ENCODE results near the gene HDHD3. TPM values are rescaled to one million over a fixed set of nuclear protein-coding genes. Genes with fewer than 3 reads are reported as not detected.
"Not testable (repeated sequence)": the region's sequence is repeated elsewhere in the genome, so short reads cannot be mapped to it uniquely, and the experiment has no call there.

The HDHD3 gene
- total RNA-seq, 1 donor: 7.3 TPM

DNA sequence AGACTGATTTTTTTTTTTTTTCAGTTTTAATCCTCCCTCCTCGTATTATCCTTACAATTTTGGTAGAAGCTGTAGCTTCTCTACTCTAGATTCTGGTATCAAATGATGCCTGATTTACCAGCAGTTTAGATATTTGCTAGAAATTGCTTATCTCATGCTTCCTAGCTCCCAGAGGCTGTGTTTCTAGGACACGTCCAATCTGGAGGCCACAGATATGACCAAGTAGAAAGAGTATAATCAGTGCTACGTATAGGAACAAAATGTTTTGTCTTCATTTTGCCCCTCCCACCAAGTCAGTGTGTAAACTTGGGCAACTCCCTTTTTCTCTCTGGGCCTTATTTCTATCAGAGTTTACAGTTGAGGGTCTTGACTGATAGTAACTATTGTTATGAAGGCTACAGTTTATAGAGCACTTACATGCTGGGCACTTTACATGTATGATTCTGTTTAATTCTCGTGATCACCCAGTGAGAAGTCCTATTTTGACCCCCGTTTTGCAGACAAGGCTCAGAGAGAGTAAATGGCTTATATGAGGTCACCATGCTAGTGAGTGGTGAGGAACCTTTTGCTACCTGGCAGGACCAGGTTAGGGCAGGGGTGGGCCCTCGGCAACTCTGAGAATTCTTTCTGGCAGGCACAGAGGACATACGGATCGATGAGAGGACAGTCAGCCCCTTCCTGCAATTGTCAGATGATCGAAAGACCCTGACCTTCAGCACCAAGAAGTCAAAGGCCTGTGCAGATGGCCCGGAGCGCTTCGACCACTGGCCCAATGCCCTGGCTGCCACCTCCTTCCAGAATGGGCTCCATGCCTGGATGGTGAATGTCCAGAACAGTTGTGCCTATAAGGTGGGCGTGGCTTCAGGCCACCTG, 7.6 kb downstream of the HDHD3 start:
- no peak for DNase-seq (ENCODE audit: low read depth)
- TF ChIP-seq, protein P1, sequence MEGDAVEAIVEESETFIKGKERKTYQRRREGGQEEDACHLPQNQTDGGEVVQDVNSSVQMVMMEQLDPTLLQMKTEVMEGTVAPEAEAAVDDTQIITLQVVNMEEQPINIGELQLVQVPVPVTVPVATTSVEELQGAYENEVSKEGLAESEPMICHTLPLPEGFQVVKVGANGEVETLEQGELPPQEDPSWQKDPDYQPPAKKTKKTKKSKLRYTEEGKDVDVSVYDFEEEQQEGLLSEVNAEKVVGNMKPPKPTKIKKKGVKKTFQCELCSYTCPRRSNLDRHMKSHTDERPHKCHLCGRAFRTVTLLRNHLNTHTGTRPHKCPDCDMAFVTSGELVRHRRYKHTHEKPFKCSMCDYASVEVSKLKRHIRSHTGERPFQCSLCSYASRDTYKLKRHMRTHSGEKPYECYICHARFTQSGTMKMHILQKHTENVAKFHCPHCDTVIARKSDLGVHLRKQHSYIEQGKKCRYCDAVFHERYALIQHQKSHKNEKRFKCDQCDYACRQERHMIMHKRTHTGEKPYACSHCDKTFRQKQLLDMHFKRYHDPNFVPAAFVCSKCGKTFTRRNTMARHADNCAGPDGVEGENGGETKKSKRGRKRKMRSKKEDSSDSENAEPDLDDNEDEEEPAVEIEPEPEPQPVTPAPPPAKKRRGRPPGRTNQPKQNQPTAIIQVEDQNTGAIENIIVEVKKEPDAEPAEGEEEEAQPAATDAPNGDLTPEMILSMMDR (IDR thresholded peaks at IDR 0.05; ENCODE audit: insufficient read depth, low read depth, low read length): no peak
- H3K4me3 ChIP-seq (ENCODE audit: low read depth, low read length): no peak overlapping the region

DNA sequence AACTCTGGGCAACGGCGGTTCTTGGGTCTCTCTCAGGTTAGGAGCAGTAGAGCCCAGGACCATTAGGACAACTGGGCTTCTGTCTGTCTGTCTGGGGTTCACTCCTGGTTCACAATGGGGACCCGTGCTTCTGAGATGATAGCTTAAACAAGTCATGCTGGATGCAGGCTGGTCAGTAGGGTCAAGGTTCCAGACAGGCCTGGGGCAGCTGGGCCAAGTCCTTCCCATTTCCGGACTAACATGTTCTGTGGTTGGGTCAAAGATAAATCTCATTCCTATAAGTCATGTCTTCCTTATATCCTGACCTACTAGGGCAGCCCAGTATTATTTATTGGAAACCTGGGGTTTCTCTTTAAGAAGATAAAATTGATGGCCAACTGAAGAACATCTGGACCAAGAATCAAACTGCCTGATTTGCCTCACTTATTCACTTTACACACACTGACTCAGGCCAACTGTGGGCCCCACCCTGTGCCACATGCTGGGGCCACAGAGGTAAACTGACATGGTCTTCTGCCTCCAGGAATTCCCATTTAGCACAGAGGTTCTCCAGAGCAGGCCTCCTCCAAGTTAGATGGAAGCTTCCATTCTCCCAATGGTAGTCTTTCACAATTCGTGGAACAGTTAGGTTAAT, 8.3 kb downstream of the HDHD3 start:
- no peak for DNase-seq (ENCODE audit: low read depth)
- TF ChIP-seq, protein P1 (IDR thresholded peaks at IDR 0.05; ENCODE audit: insufficient read depth, low read depth, low read length): no peak
- H3K4me3 ChIP-seq (ENCODE audit: low read depth, low read length): no peak overlapping the region

DNA sequence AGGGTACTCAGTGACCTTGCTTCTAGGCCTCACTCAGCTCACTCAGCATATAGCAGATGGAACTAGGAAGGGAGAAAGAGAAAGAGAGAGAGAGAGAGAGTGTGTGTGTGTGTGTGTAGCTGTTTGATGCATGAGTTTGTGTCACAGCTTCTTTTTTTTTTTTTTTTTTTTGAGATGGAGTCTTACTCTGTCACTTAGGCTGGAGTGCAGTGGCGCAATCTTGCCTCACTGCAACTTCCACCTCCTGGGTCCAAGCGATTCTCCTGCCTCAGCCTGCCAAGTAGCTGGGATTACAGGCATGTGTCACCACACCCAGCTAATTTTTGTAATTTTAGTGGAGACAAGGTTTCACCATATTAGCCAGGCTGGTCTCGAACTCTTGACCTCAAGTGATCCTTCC, 11.1 kb downstream of the HDHD3 start:
- not testable (repeated sequence) for DNase-seq (ENCODE audit: low read depth); H3K4me3 ChIP-seq (ENCODE audit: low read depth, low read length)

DNA sequence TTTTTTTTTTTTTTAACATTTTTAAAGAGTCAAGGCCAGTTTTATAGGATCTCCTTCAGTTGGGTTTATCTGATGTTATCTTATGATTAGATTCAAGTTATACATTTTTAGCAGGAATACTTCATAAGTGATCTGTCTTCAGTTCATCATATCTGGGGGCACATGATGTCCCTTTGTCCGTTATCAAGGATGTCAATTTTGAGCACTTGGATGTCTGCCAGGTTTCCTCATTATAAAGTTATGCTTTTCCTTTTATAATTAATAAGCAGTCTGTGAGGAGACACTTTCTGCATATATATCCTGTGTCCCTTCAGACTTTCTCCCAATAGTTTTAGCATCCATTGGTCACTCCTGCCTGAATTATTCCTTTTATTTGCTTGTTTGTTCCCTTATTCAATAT, 11.8 kb downstream of the HDHD3 start:
- no peak for DNase-seq (ENCODE audit: low read depth)
- no peak overlapping the region for H3K4me3 ChIP-seq (ENCODE audit: low read depth, low read length)
- TF ChIP-seq, protein P1 (IDR thresholded peaks at IDR 0.05; ENCODE audit: insufficient read depth, low read depth, low read length): no peak

DNA sequence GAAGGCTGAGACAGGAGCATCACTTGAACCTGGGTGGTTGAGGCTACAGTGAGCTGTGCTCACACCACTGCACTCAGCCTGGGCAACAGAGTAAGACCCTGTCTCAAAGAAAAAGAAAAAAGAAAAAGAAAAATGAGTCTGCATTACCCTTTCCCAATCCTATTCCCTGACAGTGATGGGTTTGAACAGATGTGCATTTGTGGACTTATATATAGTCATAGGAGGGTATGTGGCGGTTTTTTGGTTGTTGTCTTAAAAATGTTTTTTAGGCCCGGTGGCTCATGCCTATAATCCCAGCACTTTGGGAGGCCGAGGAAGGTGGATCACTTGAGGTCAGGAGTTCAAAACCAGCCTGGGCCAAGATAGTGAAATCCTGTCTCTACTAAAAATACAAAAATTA, 13.4 kb downstream of the HDHD3 start:
- TF ChIP-seq, protein P1 (IDR thresholded peaks at IDR 0.05; ENCODE audit: insufficient read depth, low read depth, low read length): no peak
- no peak for DNase-seq (ENCODE audit: low read depth)
- no peak overlapping the region for H3K4me3 ChIP-seq (ENCODE audit: low read depth, low read length)

DNA sequence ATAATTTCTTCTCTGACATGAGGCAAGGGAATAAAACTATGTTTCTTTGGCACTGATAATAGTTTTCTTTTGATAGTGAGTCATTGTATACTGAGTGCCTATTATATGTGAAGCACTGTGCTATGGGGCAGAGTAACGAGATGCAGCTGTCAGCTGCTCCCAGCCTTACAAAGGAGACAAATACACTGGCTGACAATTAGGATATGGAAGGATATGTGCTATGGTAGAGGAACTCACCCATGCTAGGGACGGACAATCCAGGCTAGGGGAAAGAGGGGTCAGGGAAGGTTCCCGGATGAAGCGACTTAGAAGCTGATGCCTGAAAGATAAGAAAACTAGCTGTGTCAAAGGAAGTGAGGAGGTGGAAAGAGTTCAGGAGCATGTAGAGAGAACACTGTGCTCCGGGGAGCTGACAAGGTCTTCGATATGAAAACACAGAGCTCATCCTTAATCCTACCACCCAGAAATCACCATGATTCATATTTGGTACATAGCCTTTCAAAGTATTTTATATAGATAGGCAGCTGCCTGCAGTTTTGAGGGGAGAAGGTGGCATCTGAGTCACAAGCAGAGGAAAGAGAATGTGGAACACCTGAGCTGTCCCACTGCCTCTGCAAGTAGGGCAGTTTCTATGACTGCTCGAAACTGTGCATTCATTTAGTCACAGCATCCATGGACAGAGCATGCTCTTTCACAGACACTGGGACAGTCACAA, 15.3 kb downstream of the HDHD3 start:
- TF ChIP-seq, protein P1 (IDR thresholded peaks at IDR 0.05; ENCODE audit: insufficient read depth, low read depth, low read length): no peak
- H3K4me3 ChIP-seq (ENCODE audit: low read depth, low read length): no peak overlapping the region
- no peak for DNase-seq (ENCODE audit: low read depth)

DNA sequence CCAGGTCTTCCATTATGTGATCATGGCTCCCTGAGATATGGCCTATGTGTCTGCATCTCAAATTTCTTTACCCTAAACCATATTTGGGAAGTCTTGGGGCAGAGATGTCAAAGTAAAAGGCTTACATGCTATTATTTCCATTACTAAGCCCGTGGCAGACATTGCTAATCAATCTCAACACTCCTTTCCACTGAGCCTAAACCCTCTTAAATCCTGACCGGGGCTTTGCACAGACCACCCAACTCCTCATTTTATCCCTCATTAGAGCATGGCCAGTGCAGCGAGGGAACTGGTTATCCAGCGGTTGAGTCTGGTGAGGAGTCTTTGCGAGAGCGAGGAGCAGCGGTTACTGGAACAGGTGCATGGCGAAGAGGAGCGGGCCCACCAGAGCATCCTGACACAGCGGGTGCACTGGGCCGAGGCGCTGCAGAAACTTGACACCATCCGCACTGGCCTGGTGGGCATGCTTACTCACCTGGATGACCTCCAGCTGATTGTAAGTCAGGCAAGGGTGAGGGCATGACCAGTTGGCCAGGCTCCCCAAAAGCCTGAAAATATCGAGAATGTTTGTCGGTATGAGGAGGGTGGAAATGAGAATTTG, 16.4 kb downstream of the HDHD3 start:
- no peak for DNase-seq (ENCODE audit: low read depth)
- no peak overlapping the region for H3K4me3 ChIP-seq (ENCODE audit: low read depth, low read length)
- TF ChIP-seq, protein P1 (IDR thresholded peaks at IDR 0.05; ENCODE audit: insufficient read depth, low read depth, low read length): no peak
